Putamen (tissue), 1 donor: Measurements from ENCODE around the gene PGRMC2.
"Not testable (repeated sequence)": the region's sequence is repeated elsewhere in the genome, so short reads cannot be mapped to it uniquely, and the experiment has no call there.

ENCODE experiments used
- DNase-seq: peaks from one replicate; pipeline ENCODE4 v3.0.0-alpha.2; 2016; ENCODE audit warnings: low spot score

PGRMC2 gene

DNA sequence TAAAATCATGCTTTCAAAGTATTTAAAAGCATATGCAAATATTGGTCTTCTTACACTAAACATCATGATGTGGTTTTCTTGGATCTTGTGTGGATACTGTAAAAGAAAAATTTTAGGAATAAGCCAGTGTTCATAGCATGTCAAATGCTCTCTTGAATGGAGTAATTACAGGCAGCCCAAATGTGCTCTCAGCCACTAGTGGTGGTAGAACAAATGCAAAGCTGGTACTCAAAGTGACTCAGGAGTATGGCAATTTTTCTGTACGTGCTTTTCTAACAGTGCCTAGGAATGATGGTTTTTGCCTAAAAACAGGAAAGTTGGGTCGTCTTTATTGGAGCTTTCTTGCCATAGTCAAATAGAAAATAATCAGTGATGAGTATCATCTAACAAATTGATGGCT is 19.9 kb downstream of the PGRMC2 start:
- no peak for DNase-seq

DNA sequence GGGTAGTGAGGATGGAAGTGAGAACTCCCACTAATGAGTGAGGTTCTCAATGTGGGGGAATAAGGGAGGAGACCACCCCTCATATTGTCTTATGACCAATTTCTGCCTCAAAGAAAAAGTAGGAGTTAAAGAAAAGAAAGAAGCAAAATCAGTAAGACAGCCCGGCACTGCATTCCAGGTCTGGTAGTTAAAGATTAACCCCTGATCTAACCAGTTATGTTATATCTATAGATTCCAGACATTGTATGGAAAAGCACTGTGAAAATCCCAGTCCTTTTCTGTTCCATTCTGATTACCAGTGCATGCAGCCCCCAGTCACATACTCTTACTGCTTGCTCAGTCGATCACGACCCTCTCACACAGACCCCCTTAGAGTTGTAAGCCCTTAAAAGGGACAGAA is 20.4 kb downstream of the PGRMC2 start:
- DNase-seq, result not testable (repeated sequence)

DNA sequence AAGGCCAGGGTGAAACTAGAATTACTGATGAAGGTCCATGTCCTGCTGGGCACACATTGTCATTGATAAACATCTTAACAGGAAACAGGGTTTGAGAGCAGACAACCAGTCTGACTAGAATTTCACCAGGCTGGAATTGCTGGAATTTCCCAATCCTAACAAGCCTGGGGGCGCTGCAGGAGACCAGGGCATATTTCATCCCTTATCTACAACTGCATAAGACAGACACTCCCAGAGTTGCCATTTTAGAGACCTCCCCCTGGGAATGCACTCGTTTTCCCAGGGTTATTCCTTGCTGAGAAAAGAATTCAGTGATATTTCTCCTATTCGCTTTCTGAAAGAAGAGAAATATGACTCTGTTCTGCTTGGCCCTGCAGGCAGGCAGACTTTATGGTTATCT is 22.1 kb downstream of the PGRMC2 start:
- DNase-seq, result not testable (repeated sequence)

DNA sequence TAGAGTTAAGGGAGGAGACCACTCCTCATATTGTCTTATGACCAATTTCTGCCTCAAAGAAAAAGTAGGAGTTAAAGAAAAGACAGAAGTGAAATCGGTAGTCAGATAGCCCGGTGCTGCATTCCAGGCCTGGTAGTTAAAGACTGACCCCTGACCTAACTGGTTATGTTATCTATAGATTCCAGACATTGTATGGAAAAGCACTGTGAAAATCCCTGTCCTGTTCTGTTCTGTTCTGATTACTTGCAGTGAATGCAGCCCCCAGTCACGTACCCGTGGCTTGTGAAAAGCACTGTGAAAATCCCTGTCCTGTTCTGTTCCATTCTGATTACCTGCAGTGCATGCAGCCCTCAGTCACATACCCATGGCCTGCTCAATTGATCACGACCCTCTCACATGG is 27.7 kb downstream of the PGRMC2 start:
- not testable (repeated sequence) for DNase-seq

DNA sequence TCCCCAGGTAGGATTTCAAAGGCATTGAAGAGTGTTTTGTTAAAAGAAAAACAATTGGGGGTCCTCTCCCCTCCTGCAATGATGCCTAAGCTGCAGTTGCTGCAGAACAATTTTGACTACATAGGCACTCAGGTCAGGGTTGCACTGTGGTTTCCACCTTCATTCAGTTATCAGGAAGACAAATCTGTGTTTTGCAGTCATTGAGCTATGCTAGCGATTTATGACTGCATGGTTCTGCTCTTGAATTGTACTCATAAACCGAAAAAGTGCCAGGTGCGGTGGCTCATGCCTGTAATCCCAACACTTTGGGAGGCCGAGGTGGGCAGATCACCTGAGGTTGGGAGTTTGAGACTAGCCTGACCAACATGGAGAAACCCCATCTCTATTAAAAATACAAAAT is 29.4 kb downstream of the PGRMC2 start:
- not testable (repeated sequence) for DNase-seq

DNA sequence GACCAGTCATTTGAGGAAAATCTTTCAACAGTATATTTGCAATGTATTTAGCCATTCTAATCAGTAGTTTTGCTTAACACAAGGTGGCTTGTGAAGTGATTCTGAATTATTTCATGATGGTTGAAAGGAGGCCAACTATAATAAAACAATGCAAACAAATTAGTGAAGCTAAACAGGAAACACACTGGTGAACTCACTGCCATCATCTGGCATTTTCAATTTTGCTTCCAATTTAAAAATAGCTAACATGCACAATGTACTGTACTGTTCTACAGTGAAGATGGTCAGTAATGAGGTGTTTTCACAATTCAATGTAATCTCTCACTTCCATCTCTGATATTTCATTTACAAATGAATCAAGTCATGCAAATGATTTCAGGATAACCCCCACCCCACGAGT is 31.1 kb downstream of the PGRMC2 start:
- no peak for DNase-seq

DNA sequence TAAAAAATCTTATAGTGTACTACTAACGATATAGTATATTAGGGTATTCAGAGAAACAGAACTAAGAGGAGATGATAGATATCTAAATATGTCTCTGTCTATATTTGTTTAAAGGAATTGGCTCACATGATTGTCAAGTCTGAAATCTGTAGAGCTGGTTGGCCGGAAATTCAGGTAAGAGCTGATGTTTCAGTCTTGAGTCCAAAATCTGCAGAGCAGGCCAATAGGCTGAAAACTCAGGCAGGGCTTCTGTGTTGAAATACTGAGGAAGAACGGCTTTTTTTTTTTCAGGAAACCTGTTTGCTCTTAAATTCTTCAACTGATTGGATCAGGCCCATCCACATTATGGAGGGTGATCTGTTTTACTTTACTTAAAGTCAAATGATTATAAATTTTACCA is 31.7 kb downstream of the PGRMC2 start:
- no peak for DNase-seq

DNA sequence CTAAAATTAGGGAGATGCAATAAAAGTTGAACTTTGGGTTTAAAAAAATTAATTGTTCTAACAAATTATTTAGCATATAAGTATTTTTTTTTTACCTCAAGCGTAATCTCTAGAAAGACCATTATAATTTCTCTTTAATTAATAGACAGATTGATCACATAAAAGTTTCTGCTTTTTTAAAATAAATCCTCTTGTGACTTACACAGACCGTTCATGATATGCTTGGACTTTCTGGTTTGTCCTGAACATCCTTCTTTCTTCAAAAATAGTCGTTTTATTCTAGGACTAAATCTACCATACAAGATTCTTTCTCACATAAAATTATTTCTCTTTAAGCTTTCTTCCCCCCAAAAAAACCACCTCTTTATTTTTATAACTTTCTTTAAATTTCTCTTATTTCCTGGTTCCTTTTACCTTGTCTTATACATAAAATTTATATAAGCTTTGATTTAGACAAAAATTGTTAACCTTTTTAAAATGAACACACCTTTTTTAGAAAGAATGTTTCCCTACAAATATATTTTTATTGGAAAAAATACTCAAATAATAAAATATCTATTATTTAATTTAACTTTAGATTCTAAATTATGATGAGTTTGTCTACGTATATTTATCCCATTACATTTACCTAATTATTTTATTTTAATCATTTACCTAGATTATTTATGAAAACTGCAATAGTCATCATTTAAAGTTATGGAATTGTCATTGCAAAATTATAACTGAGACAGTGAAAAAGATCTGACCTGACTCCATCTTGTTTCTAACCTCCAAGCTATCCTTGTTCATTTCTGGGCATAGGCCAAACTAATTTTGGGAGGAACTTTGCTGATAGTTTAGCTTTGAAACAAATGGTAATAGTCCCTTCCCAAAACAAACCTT is 37.6 kb downstream of the PGRMC2 start:
- no peak for DNase-seq

DNA sequence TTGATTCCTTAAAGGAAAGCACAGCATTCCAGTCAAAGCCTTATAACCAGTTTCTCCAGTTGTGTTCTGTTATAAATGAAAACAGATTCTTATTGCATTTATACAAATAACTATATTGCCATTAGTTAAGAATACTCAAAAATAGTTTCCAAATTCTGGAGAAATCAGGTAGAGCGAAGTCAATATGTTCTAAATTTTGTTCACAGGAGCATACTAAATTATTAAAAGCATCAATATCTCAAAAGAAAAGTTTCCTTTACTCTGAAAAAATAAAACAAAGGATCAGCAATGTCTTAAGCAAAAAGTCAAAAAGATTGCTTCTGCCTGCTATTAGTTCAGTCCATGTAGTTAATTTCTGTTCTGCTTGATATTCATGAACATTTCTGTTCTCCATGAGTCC is 39.7 kb downstream of the PGRMC2 start:
- no peak for DNase-seq

DNA sequence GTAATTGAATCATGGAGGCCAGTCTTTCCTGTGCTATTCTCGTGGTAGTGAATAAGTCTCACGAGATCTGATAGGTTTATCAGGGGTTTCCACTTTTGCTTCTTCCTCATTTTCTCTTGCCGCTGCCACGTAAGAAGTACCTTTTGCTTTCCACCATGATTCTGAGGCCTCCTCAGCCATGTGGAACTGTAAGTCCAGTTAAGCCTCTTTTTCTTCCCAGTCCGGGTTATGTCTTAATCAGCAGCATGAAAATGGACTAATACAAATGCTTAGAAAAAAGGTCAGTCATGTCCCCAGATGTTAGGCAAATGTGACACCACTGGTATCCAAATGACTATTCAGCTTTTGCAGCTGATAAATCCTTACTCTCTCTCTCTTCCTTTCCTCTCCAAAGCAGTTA is 42.2 kb downstream of the PGRMC2 start:
- not testable (repeated sequence) for DNase-seq

DNA sequence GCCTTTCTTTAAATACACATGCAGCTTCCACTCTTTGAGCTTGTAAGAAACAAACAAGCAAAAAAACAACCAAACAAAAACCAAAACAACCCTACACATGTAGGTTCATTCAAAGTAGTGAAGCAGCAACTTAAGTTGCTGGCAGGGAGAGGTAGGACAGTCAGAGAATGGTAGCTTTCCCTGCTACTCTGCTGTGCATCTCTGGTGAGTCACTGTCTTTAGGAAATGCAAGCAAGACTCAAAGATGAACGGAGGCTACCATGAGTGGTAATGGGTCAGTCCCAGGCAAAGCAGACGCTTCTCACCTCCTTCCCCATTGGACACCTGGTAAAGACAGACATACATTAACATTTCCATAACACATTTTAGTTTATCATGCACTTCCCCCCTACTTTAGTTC is 43.2 kb downstream of the PGRMC2 start:
- DNase-seq, result no peak

DNA sequence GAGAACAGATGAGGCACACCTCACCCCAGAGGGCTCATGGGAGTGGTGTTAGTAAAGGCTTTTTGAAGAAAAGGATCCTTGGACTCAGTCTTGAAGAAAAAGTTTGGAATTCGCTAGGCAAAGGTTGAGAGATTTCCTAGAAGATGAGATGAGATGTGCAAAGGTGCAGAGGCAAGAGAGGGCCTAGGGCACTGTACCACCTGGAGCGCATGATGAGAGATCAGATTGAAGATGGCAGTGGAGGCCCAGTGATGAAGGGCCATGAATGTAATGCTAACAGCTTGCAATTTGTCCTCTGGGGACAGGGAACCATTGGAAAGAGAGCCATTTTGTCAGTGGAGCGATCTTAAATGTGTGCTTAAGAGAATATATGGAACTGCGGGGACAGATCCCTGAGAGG is 45.0 kb downstream of the PGRMC2 start:
- DNase-seq, result no peak

DNA sequence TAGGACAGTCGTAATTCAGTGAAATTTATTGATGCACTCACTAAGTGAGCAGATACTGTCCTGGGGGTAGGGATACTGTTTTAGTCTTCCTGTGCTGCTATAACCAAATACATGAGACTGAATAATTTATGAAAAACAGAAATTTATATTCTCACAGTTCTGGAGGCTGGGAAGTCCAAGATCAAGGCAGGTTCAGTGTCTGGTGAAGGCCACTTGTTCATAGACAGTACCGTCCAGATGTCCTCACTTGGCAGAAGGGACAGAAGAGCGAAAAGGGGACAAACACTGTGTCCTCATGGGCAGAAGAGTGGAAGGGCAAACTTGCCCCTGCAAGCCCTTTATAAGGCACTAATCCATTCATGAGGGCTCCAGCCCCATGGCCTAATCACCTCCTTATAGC is 45.6 kb downstream of the PGRMC2 start:
- no peak for DNase-seq

DNA sequence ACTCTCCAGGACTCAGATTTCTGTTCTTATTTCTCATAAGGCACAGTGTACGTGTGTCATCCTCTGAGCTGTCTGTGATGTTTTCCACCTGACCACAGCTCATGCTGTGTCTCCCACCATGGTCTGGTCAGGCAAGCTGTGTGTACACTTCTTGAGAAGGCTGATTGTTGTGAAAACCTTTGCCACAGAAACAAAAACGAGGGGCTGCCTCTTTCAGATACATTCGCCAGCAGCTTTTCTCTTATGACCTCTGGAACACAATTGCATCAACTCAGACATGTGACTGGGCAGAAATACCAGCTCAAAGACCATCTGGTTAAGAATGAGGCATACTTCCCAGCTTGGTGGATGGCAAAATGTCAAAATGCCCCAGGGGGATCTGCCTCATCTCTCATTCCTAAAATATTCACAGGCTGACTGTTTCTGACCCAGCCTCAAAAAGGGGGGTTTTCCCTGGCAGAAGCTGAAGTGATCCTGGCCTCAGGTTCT is 46.1 kb downstream of the PGRMC2 start:
- no peak for DNase-seq

DNA sequence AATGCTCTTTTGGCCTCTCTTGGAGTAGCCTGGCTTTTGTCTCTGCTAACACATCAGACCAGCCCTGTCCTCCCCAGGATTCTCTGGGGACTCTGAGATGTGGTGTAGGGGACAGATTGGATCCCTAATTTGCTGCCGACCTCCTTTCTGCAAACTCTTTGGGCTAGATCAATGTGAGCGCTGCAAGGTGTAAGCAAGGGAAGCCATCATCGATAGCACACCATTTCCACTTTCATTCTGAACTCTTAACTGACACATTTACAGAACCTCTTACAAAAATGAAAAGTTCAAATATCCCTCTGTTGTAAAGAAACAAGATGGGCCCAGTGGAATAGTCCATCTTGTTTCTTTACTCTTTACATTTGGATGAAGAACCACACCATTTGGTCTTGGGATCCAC is 46.6 kb downstream of the PGRMC2 start:
- no peak for DNase-seq

DNA sequence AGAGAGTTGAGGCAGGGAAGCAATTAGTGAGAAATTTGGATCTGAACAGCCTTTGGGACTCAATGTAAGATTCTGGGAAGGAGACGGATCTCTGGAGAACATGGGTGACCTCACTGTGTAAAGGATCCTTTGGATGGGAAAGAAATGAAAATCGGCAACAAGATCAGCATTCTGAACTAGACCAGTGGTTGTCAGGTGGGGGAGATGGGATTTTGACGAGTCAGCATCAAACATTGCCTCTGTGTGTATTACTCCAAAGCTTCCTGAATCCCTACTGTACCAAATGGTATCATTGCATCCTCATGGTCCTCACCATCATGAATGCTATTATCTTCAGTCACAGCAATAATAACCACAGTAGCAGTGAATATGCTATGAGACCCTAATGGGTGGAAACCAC is 52.8 kb downstream of the PGRMC2 start:
- no peak for DNase-seq

DNA sequence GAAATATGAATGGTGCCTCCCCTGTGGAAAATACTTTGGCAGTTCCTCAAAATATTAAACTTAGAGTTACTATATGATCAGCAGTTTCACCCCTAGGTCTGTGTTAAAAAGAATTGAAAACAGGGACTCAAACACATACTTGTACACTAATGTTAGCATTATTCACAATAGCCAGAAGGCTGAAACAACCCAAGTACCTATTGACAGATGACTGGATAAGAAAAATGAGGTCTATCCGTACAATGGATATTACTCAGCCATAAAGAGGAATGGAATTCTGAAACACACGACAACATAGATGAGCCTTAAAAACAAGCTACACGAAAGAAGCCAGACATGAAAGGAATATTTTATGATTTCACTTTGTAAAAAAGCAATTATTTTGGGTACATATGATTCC is 54.9 kb downstream of the PGRMC2 start:
- DNase-seq, result no peak

DNA sequence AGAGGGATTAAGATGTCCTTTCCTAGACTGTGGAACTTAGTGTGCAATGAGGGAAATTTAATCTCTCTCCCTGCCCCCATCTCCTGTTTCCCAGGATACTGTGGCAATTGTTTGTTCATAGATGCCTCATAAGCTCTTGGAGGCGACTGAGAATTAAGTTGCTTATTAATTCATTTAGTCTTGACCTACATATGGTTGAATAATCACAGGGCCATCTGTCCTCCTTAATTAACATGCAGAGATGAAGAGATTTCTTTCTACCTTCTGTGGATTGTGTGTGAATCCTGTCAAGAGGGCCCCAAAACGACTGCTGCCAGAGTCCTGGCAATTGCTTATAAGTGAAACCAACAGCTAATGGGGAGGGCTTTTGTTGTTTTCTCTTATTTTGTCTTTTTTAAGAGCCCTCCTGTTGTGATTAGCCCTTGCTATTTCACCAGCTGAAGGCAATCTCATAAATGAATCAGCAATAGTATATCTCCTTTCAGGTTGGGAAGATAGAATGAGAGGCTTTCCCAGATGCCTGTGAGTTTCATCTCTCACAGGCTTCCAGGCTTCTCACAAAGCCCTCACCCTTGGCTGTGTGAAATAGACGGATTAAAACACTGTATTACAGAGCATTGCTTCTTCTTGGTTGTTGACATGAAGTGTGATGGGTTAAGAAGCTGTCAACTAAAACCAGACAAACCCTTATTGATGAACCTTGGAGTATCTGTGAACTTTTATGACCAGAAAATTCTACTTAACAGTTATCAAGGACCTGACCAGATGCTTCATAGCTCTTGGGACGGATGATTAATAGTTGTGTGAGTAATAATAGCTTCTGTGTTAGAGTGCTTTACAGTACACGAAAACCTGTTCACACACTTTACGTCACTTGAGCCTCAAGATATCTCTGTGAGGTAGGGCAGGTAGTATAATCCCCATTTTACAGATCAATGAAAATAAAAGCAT is 58.5 kb downstream of the PGRMC2 start:
- no peak for DNase-seq

DNA sequence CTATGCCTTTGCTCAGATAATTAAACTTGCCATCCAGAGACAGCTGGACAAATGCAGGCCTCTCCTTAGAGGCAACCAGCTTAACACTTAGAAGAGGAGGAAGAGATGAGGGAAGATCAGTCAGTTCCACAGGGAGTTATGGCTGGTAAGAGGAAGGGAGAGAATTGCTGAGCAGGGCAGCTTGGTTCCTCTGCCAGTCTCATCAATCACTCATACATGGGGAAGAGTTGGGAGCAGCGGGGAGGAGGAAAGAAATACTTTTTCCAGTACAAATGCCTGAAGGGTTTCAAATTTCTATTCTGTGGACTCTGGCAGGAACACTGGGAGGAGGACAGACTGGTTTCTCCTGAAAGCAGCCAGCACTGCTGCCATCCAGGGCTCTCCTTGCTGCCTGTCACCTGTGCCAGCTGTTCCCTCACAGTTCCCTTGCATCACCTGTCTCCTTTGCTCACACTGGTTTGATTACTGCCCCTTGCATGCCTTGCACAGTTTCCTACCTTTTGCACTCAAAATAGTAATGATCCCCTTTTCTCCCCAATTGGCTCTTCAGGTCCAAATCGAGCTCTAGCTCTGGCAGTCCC is 59.5 kb downstream of the PGRMC2 start:
- DNase-seq, result no peak

DNA sequence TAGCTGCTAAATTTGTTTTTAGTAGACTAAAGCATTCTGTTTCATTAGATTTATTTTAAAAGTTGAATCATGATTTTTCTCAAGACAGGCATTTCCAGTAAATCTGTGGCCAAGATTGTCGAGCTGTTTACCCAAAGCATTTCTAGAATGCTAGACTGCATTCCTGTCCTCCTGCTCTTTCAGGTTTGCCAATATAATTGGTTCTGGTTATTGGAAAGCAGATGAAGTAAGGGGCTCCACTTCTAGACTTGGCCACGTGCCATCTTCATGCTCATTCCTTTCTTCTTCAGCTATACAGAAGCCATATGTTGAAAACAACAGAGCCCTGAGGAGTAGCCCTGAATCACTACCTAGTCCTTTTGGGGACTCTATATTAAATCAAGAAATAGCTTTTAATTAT is 62.5 kb downstream of the PGRMC2 start:
- no peak for DNase-seq

DNA sequence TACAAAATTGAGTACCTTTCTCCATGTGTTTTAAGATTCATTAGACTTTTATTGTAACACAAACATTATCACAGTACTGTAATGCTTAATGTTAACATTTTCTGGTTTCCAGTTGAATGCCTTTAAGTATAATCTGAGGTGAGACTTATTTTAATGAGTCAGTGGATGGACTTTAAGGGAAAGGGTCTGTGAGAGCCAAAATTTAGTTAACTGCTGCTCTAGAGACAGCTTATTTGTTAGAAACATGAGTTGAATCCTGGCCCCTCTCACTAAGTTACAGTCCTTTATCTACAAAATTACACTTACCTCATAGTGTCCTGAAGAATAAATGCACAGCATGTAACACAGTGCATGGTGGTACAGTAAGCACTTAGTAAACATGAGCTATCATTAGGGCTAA is 66.0 kb downstream of the PGRMC2 start:
- no peak for DNase-seq
